Right ventricle myocardium superior (tissue), 1 donor: ENCODE measurements around the gene RUNX3. TPM values are rescaled to one million over a fixed set of nuclear protein-coding genes. Genes with fewer than 3 reads are reported as not detected.
A peak's percentile ranks its signal among the peaks of the same experiment; 100 is the strongest.

Experiments used
- ATAC-seq: fragments of 200-7000 bp; cut with Tn5 transposase; one replicate; pipeline ENCODE4 v1.9.1; 2020; ENCODE audit warnings: mild to moderate bottlenecking; ENCODE audit not compliant: poor library complexity
- DNase-seq: peaks from one replicate; pipeline ENCODE4 v3.0.0-alpha.2; 2020
- intact Hi-C: fragments of 100-400 bp; cut with DNase I; formaldehyde crosslinking; loops from one replicate; pipeline ENCODE4 v1.11.2; 2022
- total RNA-seq: library from RNA; stranded (reverse); fragmentation: NEBNext Ultra II Directional; extraction: Animal tissue kit (Norgen Biotek cat#: 25700); gene quantifications from one replicate; pipeline ENCODE4 v1.2.1, GENCODE V29; 2021
- donor health status: DM: no; HTN: yes; CAD: no; lungs with severe emphysema.

The RUNX3 gene
- total RNA-seq, 1 donor from 2014 or later: 1.0 TPM

GRCh38 chr1:24951810-24952412 is 21.8 kb upstream of the RUNX3 start:
- no peak for ATAC-seq
- intact Hi-C loops: no loop called here
- DNase-seq: no peak

GRCh38 chr1:24951337-24951736 is 21.3 kb upstream of the RUNX3 start:
- DNase-seq (no peak), ATAC-seq (no peak)
- intact Hi-C loops: no loop called here

DNA sequence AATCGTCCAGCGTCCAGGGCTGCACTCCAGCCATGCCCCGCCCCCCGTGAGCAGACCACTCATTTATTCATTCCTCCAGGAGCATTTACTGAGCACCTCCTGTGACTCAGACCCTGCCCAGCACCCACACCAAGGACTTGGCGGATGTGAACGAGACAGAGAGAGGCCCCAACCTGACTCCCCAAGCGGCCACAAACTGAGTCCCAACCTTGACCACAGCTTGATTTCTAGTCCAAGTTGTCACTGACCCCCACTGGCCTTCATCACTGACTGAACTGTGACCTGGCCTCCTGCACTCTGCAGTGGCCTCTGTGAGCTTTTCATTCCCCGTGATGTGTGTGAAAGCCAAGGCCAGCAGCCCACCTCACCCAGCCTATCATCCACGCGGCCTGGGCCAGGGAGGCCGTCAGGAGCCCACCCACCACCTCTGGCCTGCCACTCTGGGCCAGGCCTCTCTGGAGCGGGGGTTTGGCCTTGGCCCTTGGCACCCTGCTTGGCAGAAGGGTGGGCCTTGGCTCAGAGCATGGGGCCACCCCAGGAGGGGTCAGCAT is 19.3 kb upstream of the RUNX3 start:
- no peak for DNase-seq
- no peak for ATAC-seq
- intact Hi-C loops: no loop called here

DNA sequence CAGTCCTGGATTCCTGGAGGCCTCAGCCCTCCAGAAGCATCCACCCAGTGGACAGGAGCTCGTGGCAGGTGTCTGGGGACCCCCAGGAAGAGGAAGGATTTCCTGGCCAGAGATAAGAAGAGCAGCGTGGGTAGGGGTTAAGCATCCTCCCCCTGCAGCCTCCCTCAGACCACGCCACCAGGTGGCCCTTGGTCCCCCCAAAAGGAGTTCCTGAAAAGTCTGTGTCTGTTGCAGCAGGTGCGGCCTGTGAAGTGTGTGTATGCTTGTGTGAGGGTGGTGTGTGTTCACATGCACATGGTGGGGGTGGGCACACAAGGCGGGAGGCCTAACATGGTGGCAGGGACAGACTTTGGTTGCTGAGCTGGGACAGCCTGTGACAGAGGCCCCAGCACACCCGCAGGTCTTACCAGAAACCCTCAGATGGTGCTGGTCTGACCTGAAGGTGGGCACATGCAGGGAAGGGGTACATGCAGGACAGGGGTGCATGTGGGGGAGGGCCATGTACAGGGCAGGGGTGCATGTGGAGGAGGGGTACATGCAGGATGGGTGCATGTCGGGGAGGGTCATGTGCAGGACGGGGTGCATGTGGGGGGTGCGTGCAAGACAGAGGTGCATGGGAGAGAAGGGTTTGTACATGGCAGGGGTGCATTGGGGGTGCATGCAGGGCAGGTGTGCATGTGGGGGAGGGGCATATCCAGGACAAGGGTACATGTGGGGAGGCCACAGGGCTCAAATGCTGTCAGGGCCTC is 18.2 kb upstream of the RUNX3 start:
- intact Hi-C loops: no loop called here
- no peak for ATAC-seq
- DNase-seq: no peak

DNA sequence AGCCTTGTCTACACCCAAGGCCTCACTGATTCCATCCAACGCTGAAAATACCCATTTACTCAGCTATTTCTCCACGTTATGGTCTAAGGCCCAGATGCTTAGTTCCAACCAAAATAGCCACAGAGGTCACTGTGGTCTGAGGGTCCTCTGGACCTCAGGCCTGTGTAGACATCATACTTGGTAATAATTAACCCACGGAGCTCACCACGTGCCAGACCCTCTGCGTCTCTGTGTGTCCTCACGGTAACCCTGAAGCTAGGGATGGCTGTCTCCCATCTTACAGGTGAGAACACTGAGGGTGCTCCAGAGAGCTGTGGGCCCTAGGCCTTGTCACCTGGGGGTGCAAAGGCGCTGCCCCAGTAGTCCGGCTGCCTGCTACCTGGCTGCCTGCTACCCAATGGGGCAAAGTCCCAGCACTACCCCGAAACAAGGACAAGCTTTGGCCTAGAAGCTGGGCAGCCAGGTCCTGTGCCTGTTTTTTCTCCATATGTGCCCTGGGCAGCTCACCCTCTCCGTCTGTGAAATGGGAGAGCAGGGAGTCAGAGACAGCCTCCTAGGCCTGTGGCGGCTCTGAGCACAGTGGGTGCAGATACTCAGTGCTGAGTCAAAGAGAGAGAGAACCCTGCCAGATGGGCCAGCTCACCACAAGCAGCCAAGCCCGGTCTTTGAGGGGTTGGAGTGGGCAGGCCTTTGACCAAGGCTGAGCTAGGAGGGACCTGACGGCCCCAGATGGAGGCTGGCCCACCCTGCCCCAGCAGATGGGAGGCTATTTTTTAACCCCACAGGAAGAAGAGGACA is 17.0 kb upstream of the RUNX3 start:
- intact Hi-C loops: no loop called here
- DNase-seq: peak; percentile 22
- ATAC-seq: no peak

DNA sequence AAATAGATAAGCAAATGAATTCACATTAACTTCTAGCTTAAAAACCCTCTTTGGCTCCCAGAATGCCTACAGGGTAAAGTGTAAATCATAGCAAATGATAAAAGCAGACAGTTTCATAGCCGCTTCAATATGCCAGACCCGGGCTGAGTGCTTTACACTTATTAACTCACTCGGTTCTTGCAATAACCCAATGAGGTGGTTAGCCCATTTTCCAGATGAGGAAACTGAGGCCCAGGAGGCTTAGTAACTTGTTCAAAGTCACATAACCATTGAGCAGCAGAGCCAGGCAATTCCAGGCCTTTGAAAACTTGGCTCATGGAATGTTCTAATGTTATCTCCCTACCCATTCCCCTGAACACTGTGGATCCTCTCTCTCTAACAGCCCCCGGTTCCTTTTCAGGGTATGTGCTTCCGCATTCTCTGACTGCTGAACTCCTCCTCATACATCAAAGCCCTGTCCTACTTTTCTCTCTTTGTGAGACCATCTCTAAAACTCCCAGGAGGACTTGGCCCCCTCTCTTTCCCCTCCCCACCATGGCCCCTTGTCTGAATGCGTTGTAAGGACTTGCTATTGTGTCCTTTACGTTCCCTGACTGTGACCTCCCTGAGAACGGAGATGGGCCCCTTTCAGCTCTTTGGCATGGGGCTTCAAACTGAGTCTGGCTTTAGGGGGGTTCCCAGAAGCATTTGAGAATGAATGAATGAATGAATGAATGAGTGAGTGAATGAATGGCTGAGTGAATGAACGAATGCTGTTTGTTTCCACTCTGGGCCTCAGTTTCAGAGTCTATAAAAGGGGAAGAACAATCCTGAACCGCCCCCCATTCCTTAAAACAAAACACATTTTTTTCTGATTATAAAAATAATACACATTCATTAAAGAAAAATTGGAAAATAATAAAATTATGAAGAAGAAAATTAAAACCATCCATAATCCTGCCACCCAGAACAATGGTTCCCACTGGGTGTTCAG is 15.6 kb upstream of the RUNX3 start:
- no peak for ATAC-seq
- no peak for DNase-seq
- intact Hi-C loops: no loop called here

GRCh38 chr1:24944318-24944717 is 14.2 kb upstream of the RUNX3 start:
- intact Hi-C loops: no loop called here
- no peak for ATAC-seq
- no peak for DNase-seq

GRCh38 chr1:24942789-24943188 is 12.7 kb upstream of the RUNX3 start:
- no peak for ATAC-seq
- intact Hi-C loops: no loop called here
- no peak for DNase-seq

DNA sequence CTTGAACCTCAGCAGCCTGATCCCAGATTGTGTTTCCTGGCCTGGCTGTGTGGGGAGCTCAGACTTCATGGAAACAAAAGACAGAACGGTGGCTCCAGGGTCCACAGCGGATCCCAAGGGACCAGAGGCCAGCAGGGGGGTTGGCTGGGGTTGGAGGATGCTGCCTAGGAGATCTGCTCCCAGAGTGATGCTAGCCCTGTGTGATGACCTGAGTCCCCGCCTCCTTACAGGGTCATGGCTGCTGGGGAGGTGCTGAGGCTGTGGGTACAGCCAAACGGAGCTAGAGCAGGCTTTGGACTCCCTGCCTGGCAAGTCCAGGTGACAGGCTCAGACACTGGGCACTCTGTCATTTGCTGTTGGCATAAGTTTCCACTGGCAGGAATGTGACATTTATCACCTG is 11.5 kb upstream of the RUNX3 start:
- ATAC-seq (no peak), DNase-seq (no peak)
- intact Hi-C loops: no loop called here

- ATAC-seq (no peak), DNase-seq (no peak)
- intact Hi-C loops: no loop called here
These were observed 10.2 kb upstream of the RUNX3 start for GRCh38 chr1:24940231-24940630.

- intact Hi-C loops: no loop called here
- DNase-seq: no peak
- no peak for ATAC-seq
These were observed 9.7 kb upstream of the RUNX3 start for GRCh38 chr1:24939675-24940193.

DNA sequence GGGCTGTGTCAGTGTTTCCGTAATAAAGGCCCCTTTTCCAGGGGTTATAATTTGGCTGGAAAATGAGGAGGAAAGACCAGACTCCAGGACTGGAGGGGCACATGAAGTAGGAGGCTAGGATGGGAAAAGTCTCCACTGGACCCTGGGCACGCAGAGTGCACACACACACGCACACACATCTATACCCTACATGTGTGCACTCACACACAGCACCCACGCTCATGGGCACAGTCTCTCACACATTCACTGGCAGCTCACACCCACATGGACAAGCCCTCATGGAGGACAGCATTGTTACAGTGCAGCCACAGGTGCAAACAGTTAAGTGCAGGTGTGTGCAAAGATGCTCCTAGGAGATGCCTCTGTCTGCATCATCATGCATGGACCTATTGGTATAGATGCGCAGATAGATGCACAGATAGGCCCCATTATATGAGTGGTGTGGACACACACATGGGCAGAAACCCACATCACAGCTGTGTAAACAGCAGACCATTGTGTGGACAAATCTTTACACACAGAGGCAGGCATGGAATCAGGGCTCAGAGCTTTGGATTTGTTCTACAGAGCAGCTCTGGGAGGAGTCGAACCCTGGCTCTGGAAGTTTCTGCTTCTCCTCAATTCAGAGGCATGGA is 9.1 kb upstream of the RUNX3 start:
- intact Hi-C loops: no loop called here
- ATAC-seq: no peak

GRCh38 chr1:24938276-24938675 is 8.2 kb upstream of the RUNX3 start:
- ATAC-seq (no peak), DNase-seq (peak; percentile 18)
- intact Hi-C loops: no loop called here

More for the DNA sequence above, 9.1 kb upstream of the RUNX3 start:
- no peak for DNase-seq

- ATAC-seq (no peak), DNase-seq (peak; percentile 1)
- intact Hi-C loops: no loop called here
These were observed 6.6 kb upstream of the RUNX3 start for GRCh38 chr1:24936684-24937083.

- DNase-seq (peak; percentile 16), ATAC-seq (no peak)
- intact Hi-C loops: no loop called here
These were observed 5.8 kb upstream of the RUNX3 start for GRCh38 chr1:24935615-24936484.

DNA sequence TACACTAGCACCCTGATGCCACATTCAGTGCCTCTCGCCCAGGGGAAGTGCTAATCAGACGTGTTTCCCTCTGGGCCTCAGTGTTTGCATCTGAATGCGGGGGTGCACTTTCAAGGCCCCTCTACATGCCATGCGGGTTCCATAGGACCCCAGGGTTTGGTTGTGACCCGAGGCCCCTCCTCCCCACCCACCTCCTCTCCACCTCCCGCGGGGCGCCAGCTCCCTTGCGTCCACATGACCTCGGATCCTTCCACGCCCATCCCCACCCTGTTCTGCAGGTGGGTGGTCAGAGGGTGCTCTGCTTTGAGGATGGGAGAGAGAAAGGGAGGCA is 5.1 kb upstream of the RUNX3 start:
- ATAC-seq: no peak
- intact Hi-C loops: no loop called here
- DNase-seq: peak; percentile 12
